ENCODE measurements around the gene PNPLA2.

- TF ChIP-seq CTCF (IDR thresholded peaks at IDR 0.05 in 2 of 3, conservative IDR thresholded peaks at IDR 0.05 in 1 of 3; ENCODE audit: control insufficient read depth in 2 of 3, extremely low read depth in 1 of 3, insufficient read depth in 1 of 3, low read depth in 3 of 3, low read length in 3 of 3) = peak in 1 of 3 experiments; percentile 10; a peak in 1 of 6 replicates
- TF ChIP-seq ATF2 (IDR thresholded peaks at IDR 0.05; ENCODE audit: low read length) = no peak
- TF ChIP-seq SMAD1 (IDR thresholded peaks at IDR 0.05; ENCODE audit: low read depth, partially characterized antibody) = no peak
- TF ChIP-seq MYB (IDR thresholded peaks at IDR 0.05; ENCODE audit: borderline replicate concordance, low read depth, low read length) = no peak
- TF ChIP-seq TCF7 (IDR thresholded peaks at IDR 0.05; ENCODE audit: borderline replicate concordance) = no peak
- no peak for TF ChIP-seq FOS (IDR thresholded peaks at IDR 0.05; ENCODE audit: borderline replicate concordance, extremely low read depth, insufficient read length)
- TF ChIP-seq GATAD2B (conservative IDR thresholded peaks at IDR 0.05; ENCODE audit: low read depth) = 0 out of 2 replicates have a peak, but pooled peaks have one; percentile 31
- no peak for TF ChIP-seq HDAC2 (IDR thresholded peaks at IDR 0.05)
- no peak for TF ChIP-seq YY1 (IDR thresholded peaks at IDR 0.05; ENCODE audit: low read depth, low read length)
Observed at GRCh38 chr11:776561-777287, 42.0 kb upstream of the PNPLA2 start.

Data from GM12878 (cell line).